Activated CD8-positive, alpha-beta T cell treated with anti-CD3 and anti-CD28 coated beads for 36 hours (primary cell): ENCODE data around the gene RHOT1. TPM values are rescaled to one million over a fixed set of nuclear protein-coding genes. Genes with fewer than 3 reads are reported as not detected.
"Not testable (repeated sequence)": the region's sequence is repeated elsewhere in the genome, so short reads cannot be mapped to it uniquely, and the experiment has no call there.

Experiments
- ATAC-seq: fragments of 200-7000 bp; cut with Tn5 transposase; one replicate; pipeline ENCODE4 v1.10.0; 2021; ENCODE audit warnings: mild to moderate bottlenecking, moderate library complexity
- CTCF ChIA-PET: fragments of 350-600 bp; sonication (Branson Sonifier 250); formaldehyde crosslinking; loops from one replicate; lab custom pipeline; 2021; ENCODE audit warnings: antibody characterized with exemption; lab: Charles Lee
- POLR2A ChIA-PET: fragments of 350-600 bp; sonication (Branson Sonifier 250); formaldehyde crosslinking; loops from one replicate; lab custom pipeline; 2021; ENCODE audit warnings: antibody characterized with exemption; lab: Charles Lee
- DNase-seq: peaks from one replicate; pipeline ENCODE4 v3.0.0-alpha.2; 2020
- H3K27ac Mint-ChIP-seq: one replicate; pipeline ENCODE4 v1.8.0; 2021; ENCODE audit warnings: mild to moderate bottlenecking, mixed read lengths
- H3K27me3 Mint-ChIP-seq: one replicate; pipeline ENCODE4 v1.8.0; 2021; ENCODE audit warnings: mixed read lengths
- H3K36me3 Mint-ChIP-seq: one replicate; pipeline ENCODE4 v1.8.0; 2021; ENCODE audit warnings: low read depth, mixed read lengths
- H3K4me1 Mint-ChIP-seq: one replicate; pipeline ENCODE4 v1.8.0; 2021; ENCODE audit warnings: low read depth, mixed read lengths
- H3K4me3 Mint-ChIP-seq: one replicate; pipeline ENCODE4 v1.8.0; 2021; ENCODE audit warnings: mild to moderate bottlenecking, moderate library complexity, mixed read lengths
- H3K9me3 Mint-ChIP-seq: one replicate; pipeline ENCODE4 v1.8.0; 2021; ENCODE audit warnings: mixed read lengths
- intact Hi-C: fragments of 100-400 bp; cut with micrococcal nuclease; formaldehyde crosslinking; loops from one replicate; pipeline ENCODE4 v1.10.0; 2022
- total RNA-seq, 2 experiments: library from RNA; stranded (reverse); gene quantifications; one replicate each; pipeline ENCODE4 v1.2.3, GENCODE V29; 2021
- TF ChIP-seq, protein P1 (sequence below): fragments of 200-600 bp; IDR thresholded peaks from one replicate; pipeline ENCODE4 v1.8.0; 2022; ENCODE audit warnings: antibody characterized with exemption, mild to moderate bottlenecking

The RHOT1 gene
- total RNA-seq, 2 experiments from 2014 or later: 25.8 to 27.2 TPM

DNA sequence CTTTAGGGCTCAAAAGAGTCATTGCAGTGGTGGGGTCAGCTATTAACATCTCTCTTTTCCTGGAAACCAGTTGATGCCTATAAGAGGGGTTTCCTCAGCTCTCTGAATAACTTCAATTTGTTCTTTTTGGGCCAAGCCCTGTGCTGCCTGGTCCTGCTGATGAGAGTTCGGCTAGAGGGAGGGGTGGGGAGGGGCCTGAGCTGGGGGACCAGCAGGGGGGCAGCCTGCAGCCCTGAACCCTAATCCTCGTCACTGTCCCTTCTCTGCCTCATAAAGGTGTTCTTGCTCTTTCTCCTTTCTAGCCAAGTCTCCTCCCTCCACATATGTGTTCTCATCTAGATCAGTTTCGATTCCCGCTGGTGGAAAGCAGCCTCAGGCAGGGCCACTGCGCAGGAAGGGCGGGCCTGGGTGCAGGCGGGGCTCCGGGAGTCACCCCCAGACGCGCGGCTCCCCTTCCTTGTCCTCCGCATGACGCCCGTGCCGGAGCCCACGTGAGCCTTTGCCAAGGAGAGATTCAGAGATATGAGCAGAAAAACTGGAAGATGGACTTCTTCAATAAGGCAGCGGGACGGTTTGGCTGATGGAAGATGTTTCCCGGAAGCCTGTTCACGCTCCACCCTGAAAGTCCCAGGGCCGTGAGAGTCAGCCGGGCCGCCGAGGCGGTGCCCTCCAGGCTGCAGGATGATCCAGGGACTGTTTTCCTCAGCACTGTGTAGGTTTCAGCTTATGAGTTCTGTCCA, 15.0 kb upstream of the RHOT1 start:
- Mint-ChIP-seq H3K4me1 (peaks cover 8% of the 10 kb centered on the region), H3K27ac (peak overlapping the region; percentile 94), H3K4me3 (peak overlapping the region; percentile 89), H3K27me3 (no peaks in the 10 kb centered on the region), H3K36me3 (peaks cover 3% of the 10 kb centered on the region), H3K9me3 (no peaks in the 10 kb centered on the region)
- peak; percentile 99 for ATAC-seq
- ChIA-PET CTCF (interaction anchor here (1.1 to 4.7 kb wide), 3 partner anchors 8 to 617 kb away, joined by 3 to 54 read pairs (median 15); partner anchors contain the start of gene RHOT1), POLR2A (interaction anchor here (1.8 kb wide), 1 partner anchor 121 kb away, joined by 7 read pairs; the partner anchor contains the start of gene LRRC37B)
- intact Hi-C loops: no loop called here
- TF ChIP-seq, protein P1, sequence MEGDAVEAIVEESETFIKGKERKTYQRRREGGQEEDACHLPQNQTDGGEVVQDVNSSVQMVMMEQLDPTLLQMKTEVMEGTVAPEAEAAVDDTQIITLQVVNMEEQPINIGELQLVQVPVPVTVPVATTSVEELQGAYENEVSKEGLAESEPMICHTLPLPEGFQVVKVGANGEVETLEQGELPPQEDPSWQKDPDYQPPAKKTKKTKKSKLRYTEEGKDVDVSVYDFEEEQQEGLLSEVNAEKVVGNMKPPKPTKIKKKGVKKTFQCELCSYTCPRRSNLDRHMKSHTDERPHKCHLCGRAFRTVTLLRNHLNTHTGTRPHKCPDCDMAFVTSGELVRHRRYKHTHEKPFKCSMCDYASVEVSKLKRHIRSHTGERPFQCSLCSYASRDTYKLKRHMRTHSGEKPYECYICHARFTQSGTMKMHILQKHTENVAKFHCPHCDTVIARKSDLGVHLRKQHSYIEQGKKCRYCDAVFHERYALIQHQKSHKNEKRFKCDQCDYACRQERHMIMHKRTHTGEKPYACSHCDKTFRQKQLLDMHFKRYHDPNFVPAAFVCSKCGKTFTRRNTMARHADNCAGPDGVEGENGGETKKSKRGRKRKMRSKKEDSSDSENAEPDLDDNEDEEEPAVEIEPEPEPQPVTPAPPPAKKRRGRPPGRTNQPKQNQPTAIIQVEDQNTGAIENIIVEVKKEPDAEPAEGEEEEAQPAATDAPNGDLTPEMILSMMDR: no peak
- peak; percentile 87 for DNase-seq

DNA sequence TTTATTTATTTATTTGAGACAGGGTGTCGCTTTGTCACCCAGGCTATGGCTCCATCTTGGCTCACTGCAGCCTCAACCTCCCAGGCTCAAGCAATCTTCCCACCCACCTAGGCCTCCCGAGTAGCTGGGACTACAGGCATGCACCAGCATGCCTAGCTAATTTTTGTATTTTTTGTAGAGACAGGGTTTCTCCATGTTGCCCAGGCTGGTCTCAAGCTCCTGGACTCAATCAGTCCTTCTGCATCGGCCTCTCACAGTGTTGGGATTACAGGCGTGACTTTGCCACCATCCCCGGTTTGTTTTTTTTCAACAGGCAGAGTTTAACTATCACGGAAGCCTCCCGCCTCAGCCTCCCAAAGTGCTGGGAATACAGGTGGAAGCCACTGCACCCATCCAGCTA, 13.8 kb upstream of the RHOT1 start:
- peak overlapping the region; percentile 89 for H3K4me3 Mint-ChIP-seq
- H3K27ac Mint-ChIP-seq: peak overlapping the region; percentile 67
- H3K9me3 Mint-ChIP-seq, H3K27me3 Mint-ChIP-seq, H3K36me3 Mint-ChIP-seq, H3K4me1 Mint-ChIP-seq, ATAC-seq, intact Hi-C loops, DNase-seq: not testable (repeated sequence)
- POLR2A ChIA-PET: interaction anchor here (1.0 to 1.8 kb wide), 3 partner anchors 90 to 265 kb away, joined by 3 to 7 read pairs (median 3); partner anchors contain the start of gene LRRC37B
- CTCF ChIA-PET: interaction anchor here (1.1 to 4.7 kb wide), 3 partner anchors 7 to 618 kb away, joined by 3 to 54 read pairs (median 15); partner anchors contain the start of gene RHOT1

DNA sequence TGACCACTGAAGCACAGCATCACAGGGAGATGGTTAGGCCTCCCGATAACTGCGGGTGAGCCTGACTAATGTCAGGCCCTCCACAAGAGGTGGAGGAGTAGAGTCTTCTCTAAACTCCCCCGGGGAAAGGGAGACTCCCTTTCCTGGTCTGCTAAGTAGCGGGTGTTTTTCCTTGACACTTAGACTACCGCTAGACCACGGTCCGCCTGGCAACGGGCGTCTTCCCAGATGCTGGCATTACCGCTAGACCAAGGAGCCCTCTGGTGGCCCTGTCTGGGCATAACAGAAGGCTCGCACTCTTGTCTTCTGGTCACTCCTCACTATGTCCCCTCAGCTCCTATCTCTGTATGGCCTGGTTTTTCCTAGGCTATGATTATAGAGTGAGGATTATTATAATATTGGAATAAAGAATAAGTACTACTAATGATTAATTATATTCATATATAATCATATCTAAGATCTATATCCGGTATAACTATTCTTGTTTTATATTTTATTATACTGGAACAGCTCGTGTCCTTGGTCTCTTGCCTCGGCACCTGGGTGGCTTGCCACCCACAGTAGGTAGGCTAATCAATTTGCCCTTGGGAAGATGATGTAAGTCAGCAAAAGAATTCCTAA, 6.7 kb upstream of the RHOT1 start:
- H3K27ac Mint-ChIP-seq, POLR2A ChIA-PET, ATAC-seq, H3K36me3 Mint-ChIP-seq, H3K4me3 Mint-ChIP-seq, H3K4me1 Mint-ChIP-seq, H3K27me3 Mint-ChIP-seq, H3K9me3 Mint-ChIP-seq: not testable (repeated sequence)
- CTCF ChIA-PET: interaction anchor here (0.6 to 3.0 kb wide), 9 partner anchors 9 to 134 kb away, joined by 3 to 15 read pairs (median 3); partner anchors contain the start of gene LRRC37B
- intact Hi-C loops: loop anchor here (5.0 kb wide), 1 partner anchor 128 kb away; the partner anchor contains the start of gene LRRC37B
- TF ChIP-seq, protein P1: peak; percentile 74
- peak; percentile 63 for DNase-seq

DNA sequence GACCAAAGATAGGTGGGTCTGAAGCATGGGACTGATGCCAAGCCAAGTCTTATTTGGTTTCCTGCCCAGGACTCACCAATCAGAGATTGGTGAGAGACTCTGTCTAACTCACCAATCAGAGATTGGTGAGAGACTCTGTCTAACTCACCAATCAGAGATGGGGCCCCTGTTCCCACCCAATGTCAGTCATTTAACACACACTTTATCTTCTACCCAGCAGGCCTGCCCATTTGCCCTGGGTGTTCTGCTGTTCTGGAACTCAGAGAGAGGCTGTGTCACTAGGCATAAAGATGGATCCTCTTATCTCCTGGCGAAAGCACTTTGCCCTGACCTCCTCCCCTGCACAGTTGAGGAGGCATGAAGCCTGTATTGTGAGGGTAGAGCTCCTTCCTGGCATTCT, 5.4 kb upstream of the RHOT1 start:
- H3K4me1 Mint-ChIP-seq: peaks cover 18% of the 10 kb centered on the region

DNA sequence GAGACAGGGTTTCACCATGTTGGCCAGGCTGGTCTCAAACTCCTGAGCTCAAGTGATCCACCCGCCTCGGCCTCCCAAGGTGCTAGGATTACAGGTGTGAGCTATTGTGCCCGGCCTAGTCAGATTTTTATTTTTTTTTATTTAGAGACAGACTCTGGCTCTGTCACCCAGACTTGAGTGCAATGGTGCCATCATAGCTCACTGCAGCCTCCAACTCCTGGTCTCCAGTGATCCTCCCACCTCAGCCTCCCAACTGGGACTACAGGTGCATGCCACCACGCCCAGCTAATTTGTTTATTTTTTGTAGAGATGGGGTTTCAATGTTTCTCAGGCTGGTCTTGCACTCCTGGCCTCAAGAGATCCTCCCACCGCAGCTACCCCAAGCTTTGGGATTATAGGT, 2.8 kb upstream of the RHOT1 start:
- POLR2A ChIA-PET: interaction anchor here (1.2 kb wide), 1 partner anchor 12 kb away, joined by 3 read pairs; no protein-coding TSS in a partner anchor

More for the DNA sequence above, 5.4 kb upstream of the RHOT1 start:
- no peaks in the 10 kb centered on the region for H3K27me3 Mint-ChIP-seq
- POLR2A ChIA-PET: no interaction called here
- TF ChIP-seq, protein P1: no peak
- intact Hi-C loops: loop anchor here (5.0 kb wide), 1 partner anchor 130 kb away; the partner anchor contains the start of gene LRRC37B
- no peaks in the 10 kb centered on the region for H3K36me3 Mint-ChIP-seq
- H3K27ac Mint-ChIP-seq: no peak overlapping the region
- peaks cover 1% of the 10 kb centered on the region for H3K9me3 Mint-ChIP-seq
- ATAC-seq (peak; percentile 71), DNase-seq (peak; percentile 42)
- CTCF ChIA-PET: interaction anchor here (0.6 to 3.0 kb wide), 8 partner anchors 10 to 308 kb away, joined by 3 to 15 read pairs (median 4); partner anchors contain the start of gene LRRC37B
- H3K4me3 Mint-ChIP-seq: no peak overlapping the region

More for the DNA sequence above, 2.8 kb upstream of the RHOT1 start:
- not testable (repeated sequence) for H3K36me3 Mint-ChIP-seq, H3K9me3 Mint-ChIP-seq, H3K27ac Mint-ChIP-seq, H3K27me3 Mint-ChIP-seq, DNase-seq, ATAC-seq, H3K4me3 Mint-ChIP-seq
- intact Hi-C loops: loop anchor here (5.0 kb wide), 1 partner anchor 132 kb away; the partner anchor contains the start of gene LRRC37B
- CTCF ChIA-PET: interaction anchor here (0.6 to 5.2 kb wide), 20 partner anchors 9 to 305 kb away, joined by 3 to 54 read pairs (median 3); partner anchors contain the start of genes LRRC37B and PSMD11
- peaks cover 29% of the 10 kb centered on the region for H3K4me1 Mint-ChIP-seq
